ENCODE results near the gene POLR1H. TPM values are rescaled to one million over a fixed set of nuclear protein-coding genes. Genes with fewer than 3 reads are reported as not detected.

Gene POLR1H
- total RNA-seq, 2 experiments from 2014 or later, result 49.6 to 53.8 TPM

DNA sequence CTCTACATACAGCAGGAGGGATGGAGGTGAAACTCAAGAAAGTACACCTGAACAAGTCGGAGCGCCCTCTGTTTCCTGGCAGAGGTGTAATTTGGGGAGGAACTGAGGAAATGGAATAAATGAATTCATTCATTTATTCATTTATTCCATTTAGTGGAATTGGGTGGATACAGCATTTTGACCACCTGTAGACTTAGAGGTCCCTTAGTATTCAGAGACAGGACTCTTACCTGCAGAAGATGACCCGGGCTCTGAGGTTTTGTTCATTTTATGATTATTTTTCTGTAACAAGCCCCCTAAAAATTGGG, 42.8 kb downstream of the POLR1H start:
- DNase-seq, result no peak
- Mint-ChIP-seq H3K4me1 (peaks cover 37% of the 10 kb centered on the region), H3K9me3 (ENCODE audit: low read depth) (no peaks in the 10 kb centered on the region), H3K4me3 (peak overlapping the region; percentile 62), H3K27me3 (peaks cover 63% of the 10 kb centered on the region), H3K36me3 (no peaks in the 10 kb centered on the region), H3K27ac (no peak overlapping the region)
- CTCF ChIA-PET, result interaction anchor here (0.6 to 5.6 kb wide), 30 partner anchors 8 to 294 kb away, joined by 3 to 234 read pairs (median 6); partner anchors contain the start of genes POLR1H, PPP1R11, RNF39 and TRIM26
- no peak for ATAC-seq

- CTCF ChIA-PET, result interaction anchor here (0.6 to 5.6 kb wide), 5 partner anchors 14 to 242 kb away, joined by 4 to 234 read pairs (median 5); partner anchors contain the start of genes POLR1H and TRIM40
- peaks cover 59% of the 10 kb centered on the region for H3K27me3 Mint-ChIP-seq
- H3K27ac Mint-ChIP-seq, result no peak overlapping the region
- ATAC-seq, result no peak
- H3K36me3 Mint-ChIP-seq, result no peaks in the 10 kb centered on the region
- no peak overlapping the region for H3K4me3 Mint-ChIP-seq
- H3K4me1 Mint-ChIP-seq, result peaks cover 36% of the 10 kb centered on the region
- DNase-seq, result no peak
- H3K9me3 Mint-ChIP-seq (ENCODE audit: low read depth), result no peaks in the 10 kb centered on the region
Observed at GRCh38 chr6:30104661-30105060, 43.6 kb downstream of the POLR1H start.

GRCh38 chr6:30111266-30111856, 50.3 kb downstream of the POLR1H start:
- H3K9me3 Mint-ChIP-seq (ENCODE audit: low read depth), result no peaks in the 10 kb centered on the region
- H3K27me3 Mint-ChIP-seq, result peaks cover 67% of the 10 kb centered on the region
- peaks cover 9% of the 10 kb centered on the region for H3K4me1 Mint-ChIP-seq
- no peak overlapping the region for H3K27ac Mint-ChIP-seq
- H3K36me3 Mint-ChIP-seq, result no peaks in the 10 kb centered on the region
- H3K4me3 Mint-ChIP-seq, result no peak overlapping the region
- ATAC-seq (no peak), DNase-seq (no peak)
- CTCF ChIA-PET, result interaction anchor here (0.9 to 1.9 kb wide), 4 partner anchors 9 to 20 kb away, joined by 3 to 8 read pairs (median 4); no protein-coding TSS in a partner anchor

DNA sequence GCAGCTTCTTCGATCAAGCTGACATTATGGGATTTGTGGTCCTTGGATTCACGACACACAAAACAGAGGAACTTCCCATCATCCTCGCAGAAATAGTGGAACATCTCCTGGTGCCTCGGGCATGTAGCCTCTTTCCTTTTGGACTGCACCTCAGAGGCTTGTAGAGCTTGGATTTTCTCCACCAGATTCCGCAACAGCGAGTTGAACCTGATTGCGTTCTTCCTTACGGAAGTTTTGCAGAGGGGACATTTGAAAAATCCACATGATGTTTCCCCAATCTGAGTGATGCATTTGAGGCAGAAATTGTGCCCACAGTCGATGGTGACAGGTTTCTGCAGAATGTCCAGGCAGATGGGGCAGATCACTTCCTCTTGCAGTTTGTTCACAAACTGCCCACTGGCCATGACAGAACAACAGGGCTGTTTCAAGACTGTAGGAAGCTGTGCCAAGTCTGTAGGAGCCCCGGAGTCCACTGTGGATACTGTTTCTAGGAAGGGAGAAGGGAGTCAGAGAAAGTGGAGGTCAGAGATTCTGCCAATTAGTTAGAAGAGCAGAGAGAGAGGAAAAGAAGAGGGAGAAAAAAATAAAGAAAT, 51.4 kb downstream of the POLR1H start:
- peaks cover 67% of the 10 kb centered on the region for H3K27me3 Mint-ChIP-seq
- no peaks in the 10 kb centered on the region for H3K36me3 Mint-ChIP-seq
- H3K27ac Mint-ChIP-seq, result no peak overlapping the region
- CTCF ChIA-PET, result interaction anchor here (0.9 to 1.9 kb wide), 4 partner anchors 10 to 19 kb away, joined by 3 to 8 read pairs (median 4); no protein-coding TSS in a partner anchor
- H3K4me3 Mint-ChIP-seq, result no peak overlapping the region
- ATAC-seq (no peak), DNase-seq (no peak)
- H3K9me3 Mint-ChIP-seq (ENCODE audit: low read depth), result no peaks in the 10 kb centered on the region
- peaks cover 9% of the 10 kb centered on the region for H3K4me1 Mint-ChIP-seq

GRCh38 chr6:30113003-30113759, 52.1 kb downstream of the POLR1H start, which contains the start of gene TRIM31:
TSS of gene TRIM31 (minus strand) at chr6:30113090. CDS start at chr6:30112805, 285 bp downstream.
- H3K9me3 Mint-ChIP-seq (ENCODE audit: low read depth), result no peaks in the 10 kb centered on the region
- CTCF ChIA-PET, result interaction anchor here (1.0 to 1.9 kb wide), 2 partner anchors 11 to 18 kb away, joined by 4 to 8 read pairs; no protein-coding TSS in a partner anchor
- H3K27ac Mint-ChIP-seq, result no peak within 1 kb of the TSS
- peaks cover 7% of the 10 kb centered on the region for H3K4me1 Mint-ChIP-seq
- no peaks in the 10 kb centered on the region for H3K36me3 Mint-ChIP-seq
- no peak for ATAC-seq
- no peak within 1 kb of the TSS for H3K4me3 Mint-ChIP-seq
- no peak for DNase-seq
- peaks cover 64% of the 10 kb centered on the region for H3K27me3 Mint-ChIP-seq

- Mint-ChIP-seq H3K9me3 (ENCODE audit: low read depth) (no peaks in the 10 kb centered on the region), H3K4me1 (peaks cover 7% of the 10 kb centered on the region), H3K27ac (no peak overlapping the region), H3K27me3 (peaks cover 63% of the 10 kb centered on the region), H3K36me3 (no peaks in the 10 kb centered on the region), H3K4me3 (no peak overlapping the region)
- DNase-seq (no peak), ATAC-seq (no peak)
- CTCF ChIA-PET, result no interaction called here
Observed at GRCh38 chr6:30113841-30114240, 52.8 kb downstream of the POLR1H start.

Other genes with a start within 250 kb of the POLR1H start
- gene HLA-G, start 233.4 kb upstream of the POLR1H start, total RNA-seq, result under 1 TPM; 0.66 to 0.85 TPM
- gene HLA-A, start 118.7 kb upstream of the POLR1H start, total RNA-seq, result 1,000 to 10,000 TPM; 1,622 to 2,021 TPM
- 10 to 100 TPM; 49.5 to 50.4 TPM for gene PPP1R11, start 5.9 kb downstream of the POLR1H start, total RNA-seq
- gene RNF39, start 14.5 kb downstream of the POLR1H start, total RNA-seq, result not detected
- gene TRIM31, start 51.8 kb downstream of the POLR1H start, total RNA-seq, result not detected
- gene TRIM40, start 74.9 kb downstream of the POLR1H start, total RNA-seq, result not detected
- not detected for gene TRIM10, start 99.9 kb downstream of the POLR1H start, total RNA-seq
- not detected for gene TRIM15, start 102.3 kb downstream of the POLR1H start, total RNA-seq
- gene TRIM26, start 152.1 kb downstream of the POLR1H start, total RNA-seq, result 100 to 1,000 TPM; 112 to 115 TPM